HCT116 (cell line): Measurements from ENCODE around the gene CA11.

Source experiments
- POLR2AphosphoS5 ChIP-seq: IDR thresholded peaks from 2 replicates; pipeline ENCODE4 v1.6.1; 2011; ENCODE audit warnings: mild to moderate bottlenecking, low read depth, low read length, moderate library complexity
- RAD21 ChIP-seq: IDR thresholded peaks from 2 replicates; pipeline ENCODE4 v1.6.1; 2012; ENCODE audit warnings: low read depth, mild to moderate bottlenecking
- TF ChIP-seq, protein P1 (sequence below), 3 experiments: fragments of 200-600 bp in 1 of 3; sonication (generic) in 1 of 3; IDR thresholded peaks in 2 of 3; conservative IDR thresholded peaks in 1 of 3; 2 replicates each; pipeline ENCODE4 v1.5.1; 2012 to 2017; ENCODE audit warnings: low read depth in 2 of 3, low read length in 2 of 3, antibody characterized with exemption in 1 of 3, borderline replicate concordance in 1 of 3, control low read depth in 1 of 3, mild to moderate bottlenecking in 1 of 3, mixed read lengths in 1 of 3, mixed run types in 1 of 3, moderate library complexity in 1 of 3; ENCODE audit not compliant: insufficient read depth in 1 of 3

DNA sequence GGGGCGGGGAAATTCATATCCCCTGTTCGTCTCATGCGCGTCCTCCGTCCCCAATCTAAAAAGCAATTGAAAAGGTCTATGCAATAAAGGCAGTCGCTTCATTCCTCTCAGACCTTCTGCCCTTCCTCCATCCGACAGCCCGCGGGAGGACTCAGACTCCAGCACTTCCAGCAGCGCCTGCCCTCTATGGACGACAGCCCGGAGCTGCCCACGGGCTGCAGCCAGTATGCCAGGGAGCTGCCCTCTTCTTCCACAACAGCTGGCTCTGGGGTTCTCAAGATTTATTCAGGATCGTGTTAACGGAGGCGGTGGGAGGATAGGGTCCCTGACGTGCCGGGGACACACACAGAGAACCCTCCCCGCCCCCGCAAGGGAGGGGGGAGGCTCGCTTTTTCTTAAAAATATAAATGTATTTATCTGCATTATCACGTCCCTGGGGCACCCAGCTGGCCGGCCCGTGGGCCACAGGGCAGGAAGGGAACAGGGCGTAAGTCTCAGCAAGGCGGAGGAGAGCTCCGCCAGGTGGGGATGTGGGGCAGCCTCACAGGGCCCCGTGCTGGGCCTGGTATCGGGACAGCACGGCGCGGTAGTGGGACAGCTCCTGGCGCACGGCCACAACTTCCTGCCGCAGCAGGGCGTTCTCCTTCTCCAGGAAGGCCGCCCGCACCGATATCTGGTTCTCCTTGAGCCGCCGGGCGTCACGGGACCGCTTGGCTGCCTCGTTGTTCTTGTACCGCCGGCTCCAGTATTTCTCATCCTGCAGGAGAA, 15.5 kb downstream of the CA11 start:
- TF ChIP-seq, protein P1, sequence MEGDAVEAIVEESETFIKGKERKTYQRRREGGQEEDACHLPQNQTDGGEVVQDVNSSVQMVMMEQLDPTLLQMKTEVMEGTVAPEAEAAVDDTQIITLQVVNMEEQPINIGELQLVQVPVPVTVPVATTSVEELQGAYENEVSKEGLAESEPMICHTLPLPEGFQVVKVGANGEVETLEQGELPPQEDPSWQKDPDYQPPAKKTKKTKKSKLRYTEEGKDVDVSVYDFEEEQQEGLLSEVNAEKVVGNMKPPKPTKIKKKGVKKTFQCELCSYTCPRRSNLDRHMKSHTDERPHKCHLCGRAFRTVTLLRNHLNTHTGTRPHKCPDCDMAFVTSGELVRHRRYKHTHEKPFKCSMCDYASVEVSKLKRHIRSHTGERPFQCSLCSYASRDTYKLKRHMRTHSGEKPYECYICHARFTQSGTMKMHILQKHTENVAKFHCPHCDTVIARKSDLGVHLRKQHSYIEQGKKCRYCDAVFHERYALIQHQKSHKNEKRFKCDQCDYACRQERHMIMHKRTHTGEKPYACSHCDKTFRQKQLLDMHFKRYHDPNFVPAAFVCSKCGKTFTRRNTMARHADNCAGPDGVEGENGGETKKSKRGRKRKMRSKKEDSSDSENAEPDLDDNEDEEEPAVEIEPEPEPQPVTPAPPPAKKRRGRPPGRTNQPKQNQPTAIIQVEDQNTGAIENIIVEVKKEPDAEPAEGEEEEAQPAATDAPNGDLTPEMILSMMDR (IDR thresholded peaks at IDR 0.05 in 2 of 3, conservative IDR thresholded peaks at IDR 0.05 in 1 of 3; ENCODE audit: borderline replicate concordance in 1 of 3, insufficient read depth in 1 of 3, low read depth in 2 of 3, low read length in 2 of 3) = no peak
- TF ChIP-seq POLR2AphosphoS5 = no peak
- TF ChIP-seq RAD21 = no peak
